ENCODE measurements around the gene FSCN2.

GRCh38 chr17:81567191-81567590 lies 39.0 kb downstream of the FSCN2 start:
- TF ChIP-seq EZH2 (IDR thresholded peaks at IDR 0.05; ENCODE audit: low read depth) (no peak), CTCF (conservative IDR thresholded peaks at IDR 0.05) (no peak)
